ENCODE data around the gene PCA3.

PCA3 gene

GRCh38 chr9:76835571-76836283, 71.5 kb downstream of the PCA3 start:
- DNase-seq = no peak
